NB4 (cell line): ENCODE results near the gene FOLR2.
"Not testable (repeated sequence)": the region's sequence is repeated elsewhere in the genome, so short reads cannot be mapped to it uniquely, and the experiment has no call there.

Experiments used
- CTCF ChIP-seq: IDR thresholded peaks from one replicate; pipeline ENCODE4 v1.5.1; 2012; ENCODE audit warnings: low read depth, low read length
- MAX ChIP-seq: IDR thresholded peaks from 2 replicates; pipeline ENCODE4 v1.6.1; 2011; ENCODE audit warnings: low read depth, low read length
- MYC ChIP-seq: IDR thresholded peaks from 2 replicates; pipeline ENCODE4 v1.6.1; 2011; ENCODE audit warnings: low read depth, low read length
- POLR2A ChIP-seq: IDR thresholded peaks from 2 replicates; pipeline ENCODE4 v1.6.1; 2011; ENCODE audit warnings: mild to moderate bottlenecking; ENCODE audit not compliant: insufficient read length; ENCODE audit errors: extremely low read depth

GRCh38 chr11:72181553-72181958 lies 35.0 kb upstream of the FOLR2 start:
- not testable (repeated sequence) for TF ChIP-seq CTCF, MYC, MAX, POLR2A
